HCT116 (cell line): ENCODE results near the gene SLC25A53.

Experiments used
- CTCF ChIP-seq, 3 experiments: fragments of 200-600 bp in 1 of 3; sonication (generic) in 1 of 3; IDR thresholded peaks in 2 of 3; conservative IDR thresholded peaks in 1 of 3; 2 replicates each; pipeline ENCODE4 v1.5.1; 2012 to 2017; ENCODE audit warnings: low read depth in 2 of 3, low read length in 2 of 3, antibody characterized with exemption in 1 of 3, borderline replicate concordance in 1 of 3, control low read depth in 1 of 3, mild to moderate bottlenecking in 1 of 3, mixed read lengths in 1 of 3, mixed run types in 1 of 3, moderate library complexity in 1 of 3; ENCODE audit not compliant: insufficient read depth in 1 of 3
- EGR1 ChIP-seq: IDR thresholded peaks from 2 replicates; pipeline ENCODE4 v1.6.1; 2012; ENCODE audit warnings: low read depth
- POLR2A ChIP-seq: IDR thresholded peaks from 2 replicates; pipeline ENCODE4 v1.7.0; 2011; ENCODE audit warnings: borderline replicate concordance; ENCODE audit not compliant: insufficient read depth, insufficient read length; ENCODE audit errors: extremely low read depth

GRCh38 chrX:104126856-104127255 is 30.0 kb downstream of the SLC25A53 start:
- TF ChIP-seq CTCF (IDR thresholded peaks at IDR 0.05 in 2 of 3, conservative IDR thresholded peaks at IDR 0.05 in 1 of 3; ENCODE audit: borderline replicate concordance in 1 of 3, insufficient read depth in 1 of 3, low read depth in 2 of 3, low read length in 2 of 3) (no peak), EGR1 (no peak), POLR2A (no peak)
